LNCaP clone FGC (cell line): ENCODE measurements around the gene MDH1.
"Not testable (repeated sequence)": the region's sequence is repeated elsewhere in the genome, so short reads cannot be mapped to it uniquely, and the experiment has no call there.

Source experiments
- DNase-seq: peaks from one replicate; pipeline ENCODE4 v3.0.0-alpha.2; 2011; ENCODE audit warnings: low read depth
- H3K4me3 ChIP-seq: 2 replicates; pipeline ENCODE4 v1.5.1; 2011; ENCODE audit warnings: mild to moderate bottlenecking, low read depth, low read length, control low read depth
- CTCF ChIP-seq: IDR thresholded peaks from 2 replicates; pipeline ENCODE4 v1.5.1; 2012; ENCODE audit warnings: mild to moderate bottlenecking; ENCODE audit not compliant: control insufficient read depth, insufficient read depth; ENCODE audit errors: extremely low read depth

MDH1 gene

DNA sequence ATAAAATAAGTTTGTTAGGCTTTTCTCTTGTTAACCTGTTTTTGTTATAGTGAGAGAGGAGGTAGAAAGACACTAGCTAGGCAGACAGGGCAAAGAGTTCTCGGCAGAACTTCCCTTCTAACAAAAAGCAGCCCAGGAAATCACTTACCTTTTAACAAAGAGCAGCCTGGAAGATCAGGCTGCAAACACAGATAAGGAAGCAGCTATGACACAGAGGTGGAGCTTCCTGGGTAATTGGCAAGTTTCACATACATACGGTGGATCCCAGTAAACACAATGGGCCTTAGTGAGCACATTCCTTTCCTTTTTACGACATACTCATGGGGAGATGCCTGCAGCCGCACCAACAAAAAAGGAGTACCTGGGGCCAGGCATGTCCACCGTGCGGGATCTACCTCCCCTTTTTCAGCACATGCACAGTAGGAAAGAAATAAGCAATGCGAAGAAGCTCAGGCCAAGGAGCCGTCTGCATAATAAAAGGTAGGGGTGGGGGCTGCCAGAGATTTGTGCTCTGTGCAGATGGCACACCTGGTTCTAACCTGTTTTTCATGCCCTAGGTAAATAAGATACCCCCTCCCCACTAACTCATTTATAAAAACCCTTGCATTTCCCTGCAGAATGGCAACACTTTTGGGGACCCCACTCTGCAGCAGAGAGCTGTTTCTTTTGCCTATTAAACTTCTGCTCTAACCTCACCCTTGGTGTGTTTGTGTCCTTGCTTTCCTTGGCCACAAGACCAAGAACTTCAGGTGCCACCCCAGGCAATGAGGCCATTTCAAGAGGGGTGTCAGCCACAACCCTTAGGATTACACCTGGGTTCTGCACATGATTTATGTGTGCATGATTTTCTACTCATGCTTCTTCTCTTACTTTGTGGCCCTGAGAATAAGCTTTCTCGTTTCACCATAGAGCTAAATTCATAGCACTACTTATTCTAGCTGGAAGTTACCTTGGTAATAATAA lies 26.5 kb downstream of the MDH1 start:
- TF ChIP-seq CTCF, result no peak
- H3K4me3 ChIP-seq, result peak overlapping the region; percentile 30
- peak; percentile 71 for DNase-seq

GRCh38 chr2:63617366-63617765 lies 28.6 kb downstream of the MDH1 start:
- no peak for DNase-seq
- H3K4me3 ChIP-seq, result no peak overlapping the region
- TF ChIP-seq CTCF, result no peak

GRCh38 chr2:63619328-63619727 lies 30.6 kb downstream of the MDH1 start:
- no peak for TF ChIP-seq CTCF
- no peak for DNase-seq
- no peak overlapping the region for H3K4me3 ChIP-seq

DNA sequence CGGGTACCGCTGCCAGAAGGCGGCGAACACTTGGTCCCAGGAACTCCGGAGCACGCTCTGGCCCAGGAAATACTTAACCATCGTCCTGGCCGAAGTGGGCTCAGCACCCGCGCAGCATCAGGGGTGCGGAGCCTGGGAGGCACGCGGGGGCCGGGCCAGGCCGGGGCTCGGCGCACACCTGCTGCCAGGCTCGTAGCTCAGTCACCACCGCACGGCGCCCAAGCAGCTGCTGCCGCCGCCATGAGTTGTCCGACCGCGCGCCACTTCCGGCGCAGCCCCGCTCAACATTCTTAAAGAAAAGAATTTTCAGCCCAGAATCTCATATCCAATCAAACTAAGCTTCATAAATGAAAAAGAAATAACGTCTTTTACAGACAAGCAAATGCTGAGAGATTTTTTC lies 34.0 kb downstream of the MDH1 start:
- no peak overlapping the region for H3K4me3 ChIP-seq
- no peak for DNase-seq
- TF ChIP-seq CTCF, result no peak

GRCh38 chr2:63623763-63624162 lies 35.0 kb downstream of the MDH1 start:
- DNase-seq, H3K4me3 ChIP-seq: not testable (repeated sequence)

DNA sequence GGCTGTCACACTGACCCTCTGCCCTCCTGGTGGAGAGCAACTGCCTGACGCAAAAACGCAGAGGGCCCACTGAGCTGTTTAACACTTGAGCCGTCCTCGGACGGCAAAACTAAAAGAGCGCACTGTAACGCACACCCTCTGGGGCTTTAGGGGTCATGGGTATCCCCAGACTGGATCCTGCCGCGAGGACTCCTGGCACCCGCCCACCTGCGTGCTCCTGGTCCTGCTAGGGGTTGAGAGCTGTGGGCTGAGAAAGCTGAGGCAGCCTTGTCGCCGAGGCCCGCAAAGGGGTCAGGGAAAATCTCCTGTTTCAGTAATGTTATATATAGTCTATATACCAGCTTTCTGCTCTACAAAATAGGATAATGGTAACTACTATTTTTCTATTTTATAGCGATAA lies 39.1 kb downstream of the MDH1 start:
- no peak for TF ChIP-seq CTCF
- no peak overlapping the region for H3K4me3 ChIP-seq
- no peak for DNase-seq

DNA sequence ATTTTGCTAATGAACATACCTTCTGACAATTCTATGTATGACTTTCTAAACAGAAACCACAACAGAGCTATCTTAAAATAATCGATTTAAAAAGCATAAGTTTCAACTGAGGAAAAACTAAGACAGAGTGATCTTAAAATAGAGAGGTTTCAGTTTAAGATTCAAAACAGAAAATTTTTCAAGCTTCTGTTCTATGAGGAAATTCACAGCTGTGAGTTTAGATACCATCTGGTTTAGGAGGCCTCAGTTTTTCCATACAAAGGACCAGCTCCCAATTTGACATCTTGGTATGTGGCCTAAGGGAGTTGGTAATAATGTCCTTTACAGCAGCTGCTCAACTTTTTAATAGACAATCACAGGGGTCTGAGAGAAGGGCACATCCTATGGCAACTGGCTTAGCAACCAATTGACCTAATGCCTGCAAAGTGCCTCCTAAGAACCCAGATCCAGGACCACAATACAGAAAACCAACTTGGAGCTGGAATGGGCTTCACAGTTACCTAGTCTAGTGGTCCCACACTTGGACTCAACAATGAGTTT lies 39.7 kb downstream of the MDH1 start:
- no peak for DNase-seq
- no peak overlapping the region for H3K4me3 ChIP-seq
- TF ChIP-seq CTCF, result no peak
